Dendritic cell treated with granulocyte-macrophage colony-stimulating factor and Interleukin-4, amounts not matched to agents 40 ng/mL and 50 ng/mL, for 4 days (primary cell): Measurements from ENCODE around the gene SAMD4A.
A peak's percentile ranks its signal among the peaks of the same experiment; 100 is the strongest.

Source experiments
- H3K27ac Mint-ChIP-seq: one replicate; pipeline ENCODE4 v1.8.0; 2022; ENCODE audit warnings: mild to moderate bottlenecking, mixed read lengths
- H3K27me3 Mint-ChIP-seq: one replicate; pipeline ENCODE4 v1.8.0; 2022; ENCODE audit warnings: mild to moderate bottlenecking, mixed read lengths
- H3K36me3 Mint-ChIP-seq: one replicate; pipeline ENCODE4 v1.8.0; 2022; ENCODE audit warnings: low read depth, mixed read lengths
- H3K4me1 Mint-ChIP-seq: one replicate; pipeline ENCODE4 v1.8.0; 2022; ENCODE audit warnings: low read depth, mixed read lengths
- H3K4me3 Mint-ChIP-seq: one replicate; pipeline ENCODE4 v1.8.0; 2022; ENCODE audit warnings: mild to moderate bottlenecking, moderate library complexity, mixed read lengths
- H3K9me3 Mint-ChIP-seq: one replicate; pipeline ENCODE4 v1.8.0; 2022; ENCODE audit warnings: mixed read lengths
- intact Hi-C: fragments of 100-400 bp; cut with micrococcal nuclease; formaldehyde crosslinking; loops from one replicate; pipeline ENCODE4 v1.15.0; 2022

The SAMD4A gene

DNA sequence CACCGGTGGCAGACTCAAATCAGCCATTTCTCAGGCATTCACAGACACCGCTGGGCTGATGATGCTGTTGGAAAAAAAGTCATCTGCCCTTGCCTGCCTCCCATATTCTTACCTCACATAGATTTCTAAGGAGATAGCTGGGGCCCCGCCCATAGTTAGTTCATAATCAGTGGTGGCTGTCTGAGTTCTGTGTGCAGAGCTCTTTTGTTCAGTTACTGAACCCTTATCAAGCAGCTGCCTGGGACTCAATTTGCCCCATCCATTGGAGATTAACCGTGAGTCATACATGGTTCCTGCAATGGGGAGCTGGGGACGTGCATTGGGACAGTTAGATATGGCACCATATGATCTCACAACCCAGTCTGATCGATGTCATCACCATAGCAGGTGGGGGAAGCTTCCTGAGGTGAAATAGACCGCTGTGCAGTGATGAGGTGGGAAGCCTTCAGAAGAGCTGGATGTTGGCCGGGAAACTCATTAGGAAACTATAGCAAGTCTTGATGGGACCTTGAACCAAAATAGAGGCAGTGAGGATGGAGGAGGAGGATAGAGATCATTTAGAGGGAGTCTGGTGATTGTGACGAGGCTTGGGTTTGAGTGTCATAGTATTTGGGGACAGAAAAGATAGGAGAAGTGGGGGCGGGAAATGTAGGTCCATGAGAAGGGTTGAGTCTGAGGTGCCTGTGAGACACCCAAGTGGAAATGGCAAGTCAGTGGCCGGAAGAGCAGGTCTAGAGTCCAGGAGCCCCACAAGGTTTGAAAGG lies 187.9 kb downstream of the SAMD4A start:
- H3K9me3 Mint-ChIP-seq = no peaks in the 10 kb centered on the region
- H3K4me1 Mint-ChIP-seq = no peaks in the 10 kb centered on the region
- intact Hi-C loops = no loop called here
- no peak overlapping the region for H3K27ac Mint-ChIP-seq
- H3K4me3 Mint-ChIP-seq = no peak overlapping the region
- no peaks in the 10 kb centered on the region for H3K36me3 Mint-ChIP-seq
- peaks cover 6% of the 10 kb centered on the region for H3K27me3 Mint-ChIP-seq

- Mint-ChIP-seq H3K9me3 (no peaks in the 10 kb centered on the region), H3K4me3 (no peak overlapping the region)
These were observed 189.9 kb downstream of the SAMD4A start for GRCh38 chr14:54756656-54757392.

DNA sequence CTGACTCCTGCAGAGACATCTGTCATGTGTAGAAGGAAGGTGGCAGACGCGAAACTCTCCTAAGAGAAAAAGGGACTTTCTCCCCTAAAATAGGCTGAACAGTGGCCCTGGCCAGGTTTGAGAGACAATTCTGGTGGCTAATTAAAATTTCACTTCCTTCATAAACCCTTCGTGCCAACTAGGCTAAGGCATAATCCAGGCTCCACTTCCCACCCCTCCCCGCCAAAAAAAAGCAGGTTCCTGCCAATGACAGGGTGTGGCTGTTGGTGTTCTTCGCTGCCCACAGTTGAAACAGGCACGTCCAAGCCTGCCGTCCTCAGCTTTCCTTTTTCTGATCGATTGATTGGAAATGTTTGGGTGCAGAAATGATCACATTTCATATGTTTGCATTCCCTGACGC lies 191.1 kb downstream of the SAMD4A start:
- Mint-ChIP-seq H3K36me3 (no peaks in the 10 kb centered on the region), H3K27me3 (peaks cover 6% of the 10 kb centered on the region), H3K9me3 (no peaks in the 10 kb centered on the region), H3K27ac (no peak overlapping the region), H3K4me1 (no peaks in the 10 kb centered on the region), H3K4me3 (no peak overlapping the region)
- intact Hi-C loops = no loop called here

More at GRCh38 chr14:54756656-54757392, 189.9 kb downstream of the SAMD4A start:
- no peaks in the 10 kb centered on the region for H3K4me1 Mint-ChIP-seq
- H3K36me3 Mint-ChIP-seq = no peaks in the 10 kb centered on the region
- intact Hi-C loops = no loop called here
- H3K27me3 Mint-ChIP-seq = peaks cover 6% of the 10 kb centered on the region
- H3K27ac Mint-ChIP-seq = no peak overlapping the region

GRCh38 chr14:54759982-54760585 lies 193.2 kb downstream of the SAMD4A start:
- peaks cover 4% of the 10 kb centered on the region for H3K27me3 Mint-ChIP-seq
- H3K9me3 Mint-ChIP-seq = no peaks in the 10 kb centered on the region
- no peak overlapping the region for H3K4me3 Mint-ChIP-seq
- intact Hi-C loops = no loop called here
- no peaks in the 10 kb centered on the region for H3K4me1 Mint-ChIP-seq
- H3K36me3 Mint-ChIP-seq = no peaks in the 10 kb centered on the region
- H3K27ac Mint-ChIP-seq = no peak overlapping the region

DNA sequence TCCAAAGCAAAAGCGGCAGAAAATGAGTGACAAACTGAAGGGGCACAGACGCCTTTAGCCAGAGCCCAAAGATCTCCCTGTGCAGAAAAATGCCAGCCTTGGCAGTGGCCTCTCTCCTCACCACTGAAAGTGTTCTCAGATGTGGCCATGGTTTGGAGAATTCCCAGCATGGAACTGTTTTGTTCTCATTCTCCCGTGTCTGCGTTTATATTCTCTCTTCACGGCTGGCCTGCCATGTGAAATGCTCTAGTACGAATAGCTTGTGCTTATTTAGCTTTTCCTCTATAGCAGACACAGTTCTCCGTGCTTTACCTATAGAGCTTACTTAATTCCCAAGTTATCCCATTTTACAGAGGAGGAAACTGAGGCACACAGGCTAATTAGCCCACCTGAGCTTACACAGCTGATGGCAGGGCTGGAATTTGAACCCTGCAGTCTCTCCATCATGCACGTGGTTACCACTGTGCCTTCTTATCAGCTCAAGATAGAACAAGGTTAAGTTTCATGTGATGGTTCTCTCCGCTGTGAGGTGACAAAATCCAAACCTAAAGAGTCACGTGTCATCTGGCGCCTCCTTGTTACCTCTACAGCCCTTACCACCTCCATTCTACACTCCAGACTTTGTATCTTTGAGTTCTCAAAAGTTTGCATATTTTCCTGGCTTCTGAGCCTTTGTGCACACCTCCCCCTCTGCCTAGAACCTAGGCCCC lies 194.1 kb downstream of the SAMD4A start:
- peaks cover 3% of the 10 kb centered on the region for H3K27me3 Mint-ChIP-seq
- no peak overlapping the region for H3K4me3 Mint-ChIP-seq
- intact Hi-C loops = no loop called here
- no peaks in the 10 kb centered on the region for H3K9me3 Mint-ChIP-seq
- H3K4me1 Mint-ChIP-seq = no peaks in the 10 kb centered on the region
- H3K27ac Mint-ChIP-seq = no peak overlapping the region
- no peaks in the 10 kb centered on the region for H3K36me3 Mint-ChIP-seq

DNA sequence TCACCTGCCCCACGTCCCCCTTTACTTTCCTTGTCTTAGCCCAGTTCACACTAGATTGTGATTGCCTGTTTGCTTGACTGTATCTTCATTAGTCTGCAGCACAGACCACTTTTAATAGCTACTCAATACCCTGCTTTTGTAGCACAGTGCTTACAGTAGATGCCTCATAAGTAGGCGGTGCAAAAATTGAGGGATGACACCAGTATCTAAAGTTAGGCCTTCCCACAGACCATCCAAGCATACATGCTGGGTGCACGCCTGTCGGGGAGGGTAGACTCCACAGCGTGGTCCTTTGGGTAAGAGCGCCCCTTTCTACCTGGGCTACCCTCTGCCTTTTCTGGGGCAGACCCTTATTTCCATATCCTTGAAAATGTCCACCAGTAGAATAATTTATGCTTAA lies 194.9 kb downstream of the SAMD4A start:
- no peaks in the 10 kb centered on the region for H3K9me3 Mint-ChIP-seq
- intact Hi-C loops = no loop called here
- H3K27ac Mint-ChIP-seq = no peak overlapping the region
- peaks cover 7% of the 10 kb centered on the region for H3K27me3 Mint-ChIP-seq
- peaks cover 5% of the 10 kb centered on the region for H3K4me1 Mint-ChIP-seq
- no peak overlapping the region for H3K4me3 Mint-ChIP-seq
- H3K36me3 Mint-ChIP-seq = no peaks in the 10 kb centered on the region

DNA sequence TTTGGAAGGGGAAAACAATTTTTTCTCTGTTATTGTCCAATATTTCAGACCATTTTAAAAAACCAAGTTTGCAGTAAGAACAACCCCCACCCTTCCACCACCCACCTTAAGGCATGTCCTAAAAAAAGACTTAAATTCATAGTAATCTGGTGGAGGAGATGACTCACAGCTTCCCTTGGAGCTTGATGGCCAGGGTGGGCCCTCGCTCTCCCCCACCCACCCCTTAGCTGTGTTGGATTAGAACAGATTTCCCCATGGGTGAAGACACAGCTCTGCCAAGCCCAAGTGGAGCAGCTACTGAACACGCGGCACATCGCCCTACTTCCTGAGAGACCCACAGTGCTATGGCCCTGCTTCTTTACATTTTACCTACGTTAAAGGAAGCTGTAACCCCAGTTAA lies 195.4 kb downstream of the SAMD4A start:
- H3K27me3 Mint-ChIP-seq = peaks cover 5% of the 10 kb centered on the region
- H3K4me3 Mint-ChIP-seq = no peak overlapping the region
- no peaks in the 10 kb centered on the region for H3K9me3 Mint-ChIP-seq
- H3K4me1 Mint-ChIP-seq = peaks cover 5% of the 10 kb centered on the region
- no peaks in the 10 kb centered on the region for H3K36me3 Mint-ChIP-seq
- intact Hi-C loops = no loop called here
- no peak overlapping the region for H3K27ac Mint-ChIP-seq

DNA sequence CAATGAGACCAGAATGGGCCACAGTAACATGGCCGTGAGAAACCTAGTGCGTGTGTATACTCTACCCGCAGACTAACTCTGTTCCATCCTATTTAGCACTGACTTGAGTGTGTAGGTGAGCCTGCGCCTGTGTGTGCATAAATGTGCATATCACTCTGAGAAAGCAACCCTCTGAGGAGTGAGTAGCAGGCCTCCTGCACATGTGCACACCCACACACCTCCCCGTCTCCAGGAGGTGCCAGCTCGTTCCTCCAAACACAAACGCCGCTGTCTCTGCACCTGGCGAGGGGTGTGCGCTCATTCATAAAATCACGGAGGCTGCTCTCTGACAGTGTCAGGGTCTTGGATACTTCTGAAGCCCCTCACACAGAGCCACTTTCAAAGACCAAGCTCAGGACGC lies 196.8 kb downstream of the SAMD4A start:
- no peaks in the 10 kb centered on the region for H3K9me3 Mint-ChIP-seq
- H3K27ac Mint-ChIP-seq = no peak overlapping the region
- no peaks in the 10 kb centered on the region for H3K36me3 Mint-ChIP-seq
- H3K4me3 Mint-ChIP-seq = no peak overlapping the region
- intact Hi-C loops = no loop called here
- peaks cover 8% of the 10 kb centered on the region for H3K27me3 Mint-ChIP-seq
- H3K4me1 Mint-ChIP-seq = peaks cover 5% of the 10 kb centered on the region

DNA sequence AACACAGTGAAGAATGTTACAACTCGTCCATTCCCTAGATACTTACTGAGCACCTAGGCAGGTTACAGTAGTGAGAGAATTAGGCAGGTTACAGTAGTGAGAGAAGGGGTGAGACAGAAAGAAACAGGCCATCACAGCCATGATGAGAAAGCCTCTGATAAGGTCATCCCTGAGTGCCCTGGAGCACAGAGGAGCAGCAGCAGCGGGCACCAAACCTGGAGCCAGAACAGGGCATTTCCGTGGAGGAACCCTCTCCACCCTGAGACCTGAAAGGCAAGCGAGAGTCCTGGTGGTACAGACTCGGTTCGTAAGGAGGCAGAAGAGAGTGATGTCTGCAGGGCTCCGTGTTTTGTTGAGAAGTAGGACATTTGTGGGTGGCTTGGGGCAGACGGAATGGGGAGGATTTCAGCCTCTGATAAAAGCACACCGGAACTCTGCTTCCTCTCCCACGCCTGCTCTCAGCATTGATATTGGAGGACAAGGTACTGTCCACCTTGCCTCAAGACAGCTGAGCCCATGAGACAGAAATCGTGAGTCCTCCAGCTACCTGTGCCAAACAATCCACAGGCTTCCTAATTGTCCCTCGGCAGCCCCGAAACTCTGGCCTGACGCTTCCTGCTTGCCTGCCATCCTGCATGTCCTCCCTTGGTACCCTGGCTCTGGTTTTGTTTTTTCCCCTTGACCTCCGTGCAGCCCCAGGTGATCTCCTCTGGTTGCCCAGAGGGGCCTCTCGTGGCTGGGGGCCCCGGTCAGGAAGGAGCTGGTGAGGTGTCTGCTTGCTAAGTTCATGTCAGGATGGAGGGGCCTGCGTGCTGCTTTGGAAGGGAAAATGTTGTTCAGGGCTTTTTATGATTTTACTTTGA lies 199.6 kb downstream of the SAMD4A start:
- no peak overlapping the region for H3K4me3 Mint-ChIP-seq
- H3K27me3 Mint-ChIP-seq = peaks cover 8% of the 10 kb centered on the region
- peak overlapping the region; percentile 15 for H3K27ac Mint-ChIP-seq
- intact Hi-C loops = no loop called here
- no peaks in the 10 kb centered on the region for H3K36me3 Mint-ChIP-seq
- peaks cover 5% of the 10 kb centered on the region for H3K4me1 Mint-ChIP-seq
- H3K9me3 Mint-ChIP-seq = no peaks in the 10 kb centered on the region

DNA sequence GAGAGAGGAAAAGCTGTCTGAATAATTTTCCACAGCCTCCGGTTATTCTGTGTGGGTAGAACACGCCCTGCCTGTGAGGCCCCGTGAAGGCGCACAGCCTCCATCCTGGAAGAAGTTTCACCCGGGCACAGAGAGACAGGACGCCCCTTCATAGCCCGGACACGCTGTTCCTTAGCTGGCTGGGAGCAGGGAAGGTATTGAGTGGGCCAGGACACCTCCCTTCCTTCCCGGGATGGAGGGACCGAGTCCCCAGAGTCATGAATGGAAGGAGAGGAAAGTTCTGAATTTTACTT lies 200.2 kb downstream of the SAMD4A start:
- H3K36me3 Mint-ChIP-seq = no peaks in the 10 kb centered on the region
- no peaks in the 10 kb centered on the region for H3K9me3 Mint-ChIP-seq
- H3K4me1 Mint-ChIP-seq = peaks cover 5% of the 10 kb centered on the region
- intact Hi-C loops = no loop called here
- H3K27me3 Mint-ChIP-seq = peaks cover 8% of the 10 kb centered on the region
- H3K27ac Mint-ChIP-seq = peak overlapping the region; percentile 15
- no peak overlapping the region for H3K4me3 Mint-ChIP-seq

GRCh38 chr14:54767450-54767849 lies 200.5 kb downstream of the SAMD4A start:
- intact Hi-C loops = no loop called here
- no peak overlapping the region for H3K27ac Mint-ChIP-seq
- peaks cover 6% of the 10 kb centered on the region for H3K4me1 Mint-ChIP-seq
- peaks cover 11% of the 10 kb centered on the region for H3K27me3 Mint-ChIP-seq
- H3K36me3 Mint-ChIP-seq = no peaks in the 10 kb centered on the region
- H3K9me3 Mint-ChIP-seq = no peaks in the 10 kb centered on the region
- H3K4me3 Mint-ChIP-seq = no peak overlapping the region

DNA sequence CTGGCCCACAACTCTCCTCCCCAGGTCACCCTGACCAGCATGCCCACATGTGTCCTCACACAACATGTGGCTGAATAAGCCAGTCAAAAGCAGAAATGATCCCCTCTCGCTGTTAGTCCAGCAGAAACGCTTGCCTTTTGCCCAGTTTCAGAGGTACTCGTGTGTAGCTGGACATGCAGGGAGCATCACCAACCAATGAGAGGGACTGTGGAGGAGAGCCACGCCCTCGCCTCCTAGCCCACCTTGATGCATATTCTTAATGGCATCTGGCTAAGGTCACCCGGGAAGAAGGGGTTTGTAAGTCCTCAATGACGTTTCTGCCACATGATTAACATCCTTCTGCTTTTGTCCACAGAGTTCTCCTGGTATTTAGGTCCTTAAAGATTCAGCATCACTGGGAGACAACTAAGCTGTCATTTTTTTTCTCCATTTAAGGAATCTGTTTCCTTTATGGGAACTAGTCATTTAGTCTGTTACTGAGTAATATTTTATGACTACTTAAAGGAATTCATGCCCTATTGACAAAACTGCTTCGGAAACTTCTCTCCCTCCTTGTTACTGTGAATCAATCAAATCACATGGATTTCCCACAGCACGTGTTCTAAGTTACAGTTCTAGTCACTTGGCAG lies 201.7 kb downstream of the SAMD4A start:
- no peak overlapping the region for H3K27ac Mint-ChIP-seq
- H3K4me1 Mint-ChIP-seq = peaks cover 17% of the 10 kb centered on the region
- H3K27me3 Mint-ChIP-seq = peaks cover 15% of the 10 kb centered on the region
- no peak overlapping the region for H3K4me3 Mint-ChIP-seq
- intact Hi-C loops = no loop called here
- H3K9me3 Mint-ChIP-seq = no peaks in the 10 kb centered on the region
- H3K36me3 Mint-ChIP-seq = no peaks in the 10 kb centered on the region
